Stimulated activated CD4-positive, alpha-beta T cell treated with anti-CD3 and anti-CD28 coated beads, Interleukin-12 subunit alpha, Interleukin-12 subunit beta, amount 100 ng/mL, for 24 hours (primary cell): ENCODE results near the gene LAPTM5.

Experiments
- DNase-seq, 2 experiments: peaks; one replicate each; pipeline ENCODE4 v3.0.0-alpha.2; 2020; ENCODE audit warnings: low read depth in 2 of 2

LAPTM5 gene

DNA sequence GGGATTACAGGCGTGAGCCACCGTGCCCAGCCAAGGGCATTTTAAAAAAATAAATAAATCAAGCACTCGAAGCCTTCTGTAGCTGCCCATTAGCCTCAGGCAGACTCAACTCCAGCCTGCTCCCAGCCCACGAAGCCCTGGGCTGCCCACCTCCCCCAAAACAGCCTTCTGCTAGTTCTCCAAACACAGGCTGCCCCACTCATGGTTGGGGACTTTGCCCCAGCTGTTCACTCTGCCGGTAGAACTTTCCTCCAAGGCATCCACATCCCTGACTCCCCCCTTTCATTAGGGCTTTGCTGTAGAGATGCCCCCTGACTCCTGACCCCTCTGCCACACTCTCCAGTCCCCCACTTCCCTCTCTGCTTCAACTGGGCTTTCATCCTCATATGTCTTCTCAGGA, 29.7 kb upstream of the LAPTM5 start:
- no peak for DNase-seq

DNA sequence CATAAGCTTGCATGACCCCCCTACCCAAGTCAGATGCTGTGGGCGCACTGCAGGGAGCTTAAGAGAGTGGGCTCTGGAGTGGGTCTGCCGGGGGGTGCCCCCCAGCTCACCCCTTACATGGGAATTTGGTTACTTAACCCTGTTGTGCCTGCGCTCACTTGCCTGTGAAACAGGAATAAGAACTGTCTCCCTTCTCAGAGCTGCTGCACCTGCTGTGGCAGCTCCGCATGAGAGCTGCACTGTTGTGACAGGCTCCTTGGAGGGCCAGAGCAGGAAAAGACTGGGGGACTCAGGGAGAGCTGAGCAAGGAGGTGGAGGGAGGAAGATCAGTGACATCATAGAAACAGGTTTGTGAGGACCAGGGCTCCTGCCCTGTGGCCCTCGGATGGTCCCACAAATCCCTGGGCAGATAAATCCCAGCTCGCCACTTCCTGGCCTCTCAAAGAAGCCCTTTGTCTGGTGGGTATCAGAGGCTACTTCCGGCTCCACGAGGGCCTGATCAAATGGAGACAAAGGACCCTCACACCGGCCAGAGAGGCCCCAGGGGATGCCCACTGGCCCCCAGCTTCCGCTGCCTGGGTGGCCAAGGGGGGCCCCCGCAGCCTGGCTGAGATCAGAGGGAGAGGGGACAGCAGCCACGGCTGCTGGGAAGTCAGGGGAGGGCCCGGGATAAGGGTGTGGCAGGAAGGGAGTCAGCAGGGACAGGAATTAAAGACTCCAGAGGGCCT, 28.9 kb upstream of the LAPTM5 start:
- DNase-seq = no peak

DNA sequence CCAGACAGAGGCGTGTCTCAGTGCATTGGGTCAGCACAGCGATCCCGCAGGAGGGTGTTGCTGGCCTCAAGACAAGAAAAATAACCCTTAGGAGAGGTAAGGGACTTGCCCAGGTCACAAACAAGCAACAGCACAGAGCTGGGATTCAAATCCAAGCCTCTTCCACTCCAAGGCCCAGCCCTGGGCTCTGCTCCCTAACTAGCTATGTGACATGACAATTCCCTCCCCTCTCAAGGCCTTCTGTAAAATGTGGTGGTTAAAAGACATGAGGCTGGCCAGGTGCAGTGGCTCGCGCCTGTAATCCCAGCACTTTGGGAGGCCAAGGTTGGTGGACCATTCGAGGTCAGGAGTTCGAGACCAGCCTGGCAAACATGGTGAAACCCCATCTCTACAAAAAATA, 28.1 kb upstream of the LAPTM5 start:
- no peak for DNase-seq

DNA sequence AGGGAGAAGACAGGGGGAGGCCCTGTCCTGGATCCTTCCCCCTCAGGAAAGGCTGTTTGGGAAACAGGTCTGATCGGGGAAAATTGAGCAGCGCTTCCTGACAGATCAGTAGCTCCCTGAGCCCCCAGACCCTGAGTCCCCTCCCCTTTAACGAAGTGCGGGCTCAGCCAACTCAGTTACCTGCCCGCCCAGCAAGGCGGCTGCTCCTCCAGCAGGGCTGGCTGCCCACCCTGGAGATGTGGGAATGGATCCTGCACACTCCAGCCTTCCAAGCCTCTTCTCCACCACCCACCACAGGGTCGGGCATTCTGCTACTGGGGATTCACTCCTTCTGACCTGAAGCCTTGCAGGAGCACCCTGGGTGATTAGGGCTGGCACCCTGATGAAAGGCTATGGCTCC, 27.6 kb upstream of the LAPTM5 start:
- no peak for DNase-seq

DNA sequence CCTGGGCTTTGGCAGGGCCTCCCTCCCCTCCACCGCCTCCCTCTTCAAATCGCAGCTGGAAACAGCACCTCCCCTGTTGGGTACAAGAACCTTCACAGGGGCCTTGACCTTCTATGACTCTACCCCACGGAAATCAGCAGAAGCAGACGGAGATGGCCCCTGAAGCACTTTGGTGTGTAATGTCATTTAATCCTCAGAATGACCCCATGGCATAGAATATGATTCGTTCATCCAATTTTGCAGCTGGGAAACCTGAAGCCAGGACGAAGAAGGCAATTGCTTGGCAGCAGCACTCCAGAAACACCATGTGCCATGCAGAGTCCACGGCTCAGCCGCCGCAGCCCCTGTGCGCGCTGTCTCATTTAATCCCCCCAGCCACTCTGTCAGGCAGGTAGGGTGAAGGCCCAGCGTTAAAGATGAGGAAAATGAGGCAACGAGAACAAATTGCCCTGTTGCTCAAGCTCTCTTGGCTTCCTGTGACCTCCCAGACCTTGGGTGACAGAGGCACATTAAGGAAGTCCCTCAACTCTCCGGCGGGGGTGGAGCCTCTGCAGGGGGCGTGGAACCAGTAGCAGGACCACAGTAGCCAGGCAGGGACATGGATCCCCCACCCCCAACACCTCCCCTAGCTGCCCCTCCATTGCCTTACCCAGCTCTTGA, 25.8 kb upstream of the LAPTM5 start:
- no peak for DNase-seq

DNA sequence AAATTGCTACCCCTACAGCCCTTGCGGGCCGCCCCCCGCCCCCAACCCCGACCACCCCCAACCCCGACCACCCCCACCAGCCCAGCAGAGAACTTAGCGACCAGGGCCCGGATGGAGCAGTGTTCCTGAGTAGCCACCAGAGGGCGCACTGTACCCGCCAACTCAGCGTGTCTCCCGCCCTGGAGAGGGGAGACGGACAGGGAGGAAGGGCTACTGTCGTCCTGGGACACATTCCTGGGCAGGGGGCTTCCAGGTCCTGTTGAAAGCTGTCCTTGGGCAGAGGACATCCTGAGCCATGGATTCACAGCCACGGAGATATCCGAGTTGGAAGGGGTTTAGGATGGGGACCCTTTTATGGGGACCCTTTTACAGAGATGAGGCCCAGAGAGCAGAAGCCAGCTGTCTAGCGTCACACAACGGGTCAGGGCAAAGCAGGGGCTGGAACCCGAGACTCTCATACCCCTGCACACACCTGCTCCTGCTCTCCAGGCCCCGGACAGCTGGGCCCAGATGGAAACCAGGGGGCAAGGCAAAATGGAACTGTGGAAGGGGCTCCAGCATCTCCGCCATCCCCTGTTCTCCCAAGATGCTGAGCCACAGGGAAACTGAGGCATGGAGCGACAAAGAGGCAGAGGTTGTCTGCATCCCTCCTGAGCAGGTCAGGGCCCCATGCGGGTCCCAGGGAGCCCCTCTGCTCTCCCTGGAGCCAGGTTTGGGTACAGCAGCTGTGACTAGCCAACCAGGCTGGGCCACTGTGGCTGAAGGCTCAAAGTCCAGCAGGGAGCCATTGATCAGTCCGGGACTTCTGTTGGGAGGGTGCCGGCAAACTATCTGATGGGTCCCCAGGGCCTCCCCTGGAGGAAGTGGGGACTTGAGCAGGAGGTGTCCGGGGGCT, 25.0 kb upstream of the LAPTM5 start:
- DNase-seq = peak; percentile 61 to 64

DNA sequence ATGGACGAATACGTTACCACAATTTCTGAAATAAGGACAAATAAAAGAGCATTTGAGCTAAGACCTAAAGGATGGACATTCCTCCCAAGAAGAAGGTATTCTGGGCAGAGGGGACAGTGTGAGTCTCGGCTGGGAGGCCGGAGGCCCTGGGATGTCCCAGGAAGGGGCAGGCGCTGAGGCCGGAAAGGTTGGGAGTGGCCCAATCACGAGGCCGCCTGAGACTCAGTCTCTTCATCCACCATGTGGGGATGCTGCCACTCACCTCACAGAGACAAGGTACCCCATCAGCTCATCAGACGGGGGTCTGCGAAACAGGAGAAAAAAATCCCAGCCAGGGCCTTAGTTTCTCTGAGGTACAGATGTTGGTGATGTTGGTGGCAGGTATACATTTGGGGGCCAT, 24.3 kb upstream of the LAPTM5 start:
- DNase-seq = no peak

DNA sequence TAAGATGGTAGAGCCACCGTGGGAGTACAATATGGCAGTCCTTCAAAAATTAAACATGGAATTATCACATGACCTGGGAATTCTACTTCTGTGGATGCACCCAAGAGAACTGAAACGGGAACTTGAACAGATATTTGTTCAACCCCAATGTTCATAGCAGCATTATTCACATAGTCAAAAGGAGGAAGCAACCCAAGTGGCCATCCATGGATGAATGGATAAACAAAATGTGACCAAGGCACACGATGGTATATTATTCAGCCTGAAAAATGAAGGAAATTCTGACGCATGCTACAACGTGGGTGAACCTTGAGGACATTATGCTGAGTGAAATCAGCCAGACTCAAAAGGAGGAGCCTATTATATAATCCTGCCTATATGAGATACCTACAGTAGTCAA, 22.8 kb upstream of the LAPTM5 start:
- DNase-seq = no peak

DNA sequence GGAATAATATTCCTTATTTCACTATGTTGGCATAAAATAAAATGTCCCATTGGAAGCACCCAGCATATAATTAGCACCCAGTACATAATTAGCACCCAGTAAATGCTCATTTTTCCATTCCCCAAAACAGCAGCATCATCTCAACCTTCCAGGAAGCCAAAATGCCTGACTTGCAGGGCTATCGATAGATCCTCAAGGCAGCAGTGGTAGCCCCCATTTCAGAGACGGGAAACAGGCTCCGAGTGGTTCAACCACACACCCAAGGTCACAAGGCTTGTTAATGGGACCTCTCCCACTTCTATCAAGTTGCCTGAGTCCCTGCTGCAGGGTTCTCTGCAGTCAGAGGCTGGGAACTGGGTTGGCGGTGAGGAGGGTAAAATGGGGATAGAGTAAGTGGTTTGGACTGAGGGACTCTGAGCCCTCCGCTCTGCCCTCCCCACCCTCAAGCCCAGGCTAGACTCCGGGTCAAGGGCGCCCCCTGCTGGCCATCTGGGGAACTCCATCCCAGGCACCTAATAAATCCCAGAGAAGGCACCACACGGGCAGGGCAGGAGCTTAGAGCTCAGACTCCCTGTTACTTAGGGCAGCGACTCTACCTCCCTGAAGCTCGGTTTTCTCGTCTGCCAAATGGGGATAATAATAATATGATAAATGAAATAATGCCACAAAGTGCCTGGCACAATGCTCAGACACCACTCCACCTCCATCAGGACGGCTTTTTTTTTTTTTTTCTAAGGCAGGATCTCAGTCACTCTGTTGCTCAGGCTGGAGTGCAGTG, 21.9 kb upstream of the LAPTM5 start:
- DNase-seq = peak; percentile 81 to 94

DNA sequence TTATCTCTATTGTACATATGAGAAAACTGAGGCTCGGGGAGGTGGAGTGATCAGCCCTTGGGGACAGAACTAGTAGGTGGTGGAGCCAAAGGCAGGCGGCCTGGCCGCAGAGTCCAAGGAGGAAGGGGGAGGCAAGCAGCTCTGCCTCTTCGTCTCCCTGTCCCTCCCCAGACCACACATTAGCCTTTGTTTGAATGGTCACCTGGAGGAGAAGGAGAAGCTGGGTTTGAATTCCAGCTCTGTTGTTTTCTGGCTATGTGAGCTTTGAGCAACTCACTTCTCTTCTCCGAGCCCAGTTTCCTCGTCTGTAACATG, 21.4 kb upstream of the LAPTM5 start:
- DNase-seq = no peak

DNA sequence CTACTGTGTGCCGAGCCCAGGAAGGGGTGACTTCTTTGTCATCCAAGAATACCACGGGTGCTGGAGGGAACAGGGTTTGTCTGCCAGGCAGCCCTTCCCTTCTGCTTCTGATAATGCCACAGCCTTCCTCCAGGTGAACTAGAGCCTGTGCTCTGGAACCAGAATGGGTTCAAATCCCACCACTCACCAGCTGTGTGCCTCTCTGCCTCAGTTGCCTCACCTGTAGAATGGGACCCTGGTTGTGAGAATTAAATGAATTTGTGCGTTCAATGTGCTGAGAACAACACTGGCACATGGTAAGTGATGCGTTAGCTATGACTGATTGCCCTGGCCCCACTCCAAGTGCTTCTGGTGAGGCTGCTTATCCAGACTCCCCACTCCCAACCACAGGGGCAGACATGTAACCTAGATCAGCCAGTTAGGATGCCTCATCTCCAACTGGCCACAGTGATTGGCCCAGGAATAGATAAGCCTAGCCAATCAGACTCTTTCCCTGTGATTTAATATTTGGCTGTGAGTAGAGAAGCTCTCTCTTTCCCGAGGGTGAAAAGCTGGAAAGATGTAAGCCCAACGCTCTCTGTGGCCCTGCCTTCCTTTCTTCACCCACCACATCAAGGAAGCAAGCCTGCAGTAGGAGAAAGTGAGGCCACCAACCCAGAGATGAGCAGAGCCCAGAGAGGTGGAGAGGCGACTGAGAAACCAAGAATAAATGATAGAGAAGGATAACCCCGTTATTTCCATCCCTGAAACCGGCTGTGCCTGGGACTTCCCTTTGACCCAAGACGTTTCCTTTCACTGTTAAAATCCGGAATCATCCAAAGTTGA, 20.8 kb upstream of the LAPTM5 start:
- DNase-seq = no peak

DNA sequence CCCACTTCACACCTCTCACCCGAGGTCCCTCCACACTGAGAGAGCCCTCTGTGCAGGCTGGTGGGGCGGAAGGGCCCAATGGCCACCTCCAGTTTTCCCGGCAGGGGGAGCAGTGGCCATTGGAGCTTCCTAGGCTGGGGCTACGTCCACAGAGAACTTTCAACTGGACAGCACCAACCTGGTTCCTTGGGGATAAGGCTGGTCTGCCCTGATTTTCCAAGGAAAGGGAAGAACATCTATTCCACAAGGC, 20.3 kb upstream of the LAPTM5 start:
- no peak for DNase-seq

DNA sequence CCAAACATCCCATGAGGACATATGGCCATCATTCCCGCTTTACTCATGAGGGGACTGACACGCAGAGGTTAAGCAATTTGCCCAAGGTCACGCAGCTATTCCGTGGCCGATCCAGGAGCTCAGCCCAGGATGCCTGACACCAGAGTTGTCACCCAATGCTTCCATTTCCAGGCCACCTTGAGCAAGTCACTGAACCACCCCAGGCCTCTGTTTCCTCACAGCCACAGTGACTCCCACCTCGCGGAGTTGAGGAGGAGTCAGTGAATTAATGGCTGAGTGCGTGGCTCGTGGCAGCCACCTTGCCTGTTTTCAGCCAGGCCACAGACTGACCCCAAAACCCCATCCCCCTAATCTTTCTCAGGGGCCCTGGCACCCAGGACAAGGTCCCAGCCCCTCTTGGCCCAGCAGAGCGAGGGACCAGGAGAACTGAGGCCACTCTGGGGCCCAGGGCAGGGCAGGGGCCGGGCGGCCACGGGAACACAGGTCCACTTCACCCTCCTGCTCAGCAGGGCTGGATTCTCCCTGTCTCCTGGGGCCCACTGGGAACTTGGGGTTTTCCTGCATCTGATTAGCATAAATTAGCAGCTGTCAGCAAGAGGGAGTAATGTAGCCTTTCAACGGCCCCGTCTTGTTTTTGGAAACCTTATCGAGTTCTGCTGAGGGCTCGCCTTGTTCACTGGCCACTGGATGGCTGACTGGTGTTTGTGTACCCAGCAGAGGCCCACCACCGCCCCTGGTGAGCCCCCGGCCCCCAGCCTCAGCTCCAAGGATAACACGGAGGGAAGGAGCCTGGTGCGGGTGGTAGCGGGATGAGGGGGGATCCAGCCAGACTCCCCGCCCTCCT, 19.7 kb upstream of the LAPTM5 start:
- DNase-seq = no peak

DNA sequence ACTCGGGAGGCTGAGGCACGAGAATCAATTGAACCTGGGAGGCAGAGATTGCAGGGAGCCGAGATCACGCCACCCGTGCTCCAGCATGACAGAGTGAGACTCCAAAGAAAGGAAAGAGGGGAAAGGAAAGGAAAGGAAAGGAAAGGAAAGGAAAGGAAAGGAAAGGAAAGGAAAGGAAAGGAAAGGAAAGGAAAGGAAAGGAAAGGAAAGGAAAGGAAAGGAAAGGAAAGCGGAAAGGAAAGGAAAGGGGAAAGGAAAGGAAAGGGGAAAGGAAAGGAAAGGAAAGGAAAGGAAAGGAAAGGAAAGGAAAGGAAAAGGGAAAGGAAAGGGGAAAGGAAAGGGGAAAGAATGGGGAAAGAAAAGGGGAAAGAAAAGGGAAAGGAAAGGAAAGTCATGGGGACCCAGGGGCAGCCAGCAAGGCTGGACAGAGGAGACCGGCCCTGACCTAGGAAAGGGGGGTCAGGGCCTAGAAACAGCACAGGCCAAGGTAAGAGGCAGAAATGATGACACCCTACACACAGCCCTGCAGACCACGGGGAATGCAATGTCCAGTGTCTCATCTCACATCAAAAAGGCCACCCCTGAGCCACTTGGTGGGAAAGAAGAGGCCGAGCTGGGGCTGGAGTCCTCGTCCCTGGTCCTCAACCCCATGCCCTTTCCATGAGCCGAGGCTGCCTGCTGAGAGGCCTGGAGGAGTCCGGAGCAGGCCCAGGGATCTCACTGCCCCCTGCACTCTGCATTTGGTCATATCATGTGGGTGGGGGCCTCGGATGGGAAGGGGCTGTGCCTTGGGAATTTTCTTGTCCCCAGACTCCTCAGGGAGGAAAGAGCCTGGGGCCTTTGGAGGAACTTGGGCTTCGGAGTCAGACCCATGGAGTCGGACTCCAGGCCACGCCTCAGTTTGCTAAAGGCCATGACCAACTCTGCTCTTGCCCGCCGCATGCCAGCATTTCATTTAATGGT, 18.8 kb upstream of the LAPTM5 start:
- no peak for DNase-seq

DNA sequence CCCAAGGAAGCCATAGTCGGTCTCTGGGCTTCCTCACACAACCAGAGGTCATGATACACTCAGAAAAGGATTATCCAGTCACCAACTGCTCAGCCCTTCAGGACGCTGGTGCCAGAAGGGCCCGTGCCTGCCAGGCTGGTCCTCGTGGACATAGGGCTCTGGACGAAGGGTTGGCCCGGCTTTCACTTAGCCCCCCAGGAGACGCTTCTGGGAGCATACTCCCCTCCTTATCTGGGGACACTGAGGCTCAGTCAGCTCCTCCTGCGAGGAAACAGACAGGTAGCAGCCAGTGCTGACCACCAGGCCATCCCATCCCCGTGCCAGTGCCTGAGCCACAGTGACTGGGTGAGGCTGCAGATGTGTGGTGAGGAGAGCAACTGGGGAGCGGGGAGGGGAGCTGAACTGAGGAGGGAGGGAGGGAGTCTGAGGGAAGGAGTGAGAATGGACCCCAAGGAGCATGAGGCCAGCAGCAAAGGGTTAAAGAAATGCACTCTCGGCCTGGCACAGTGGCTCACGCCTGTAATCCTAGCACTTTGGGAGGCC, 17.9 kb upstream of the LAPTM5 start:
- DNase-seq = no peak

DNA sequence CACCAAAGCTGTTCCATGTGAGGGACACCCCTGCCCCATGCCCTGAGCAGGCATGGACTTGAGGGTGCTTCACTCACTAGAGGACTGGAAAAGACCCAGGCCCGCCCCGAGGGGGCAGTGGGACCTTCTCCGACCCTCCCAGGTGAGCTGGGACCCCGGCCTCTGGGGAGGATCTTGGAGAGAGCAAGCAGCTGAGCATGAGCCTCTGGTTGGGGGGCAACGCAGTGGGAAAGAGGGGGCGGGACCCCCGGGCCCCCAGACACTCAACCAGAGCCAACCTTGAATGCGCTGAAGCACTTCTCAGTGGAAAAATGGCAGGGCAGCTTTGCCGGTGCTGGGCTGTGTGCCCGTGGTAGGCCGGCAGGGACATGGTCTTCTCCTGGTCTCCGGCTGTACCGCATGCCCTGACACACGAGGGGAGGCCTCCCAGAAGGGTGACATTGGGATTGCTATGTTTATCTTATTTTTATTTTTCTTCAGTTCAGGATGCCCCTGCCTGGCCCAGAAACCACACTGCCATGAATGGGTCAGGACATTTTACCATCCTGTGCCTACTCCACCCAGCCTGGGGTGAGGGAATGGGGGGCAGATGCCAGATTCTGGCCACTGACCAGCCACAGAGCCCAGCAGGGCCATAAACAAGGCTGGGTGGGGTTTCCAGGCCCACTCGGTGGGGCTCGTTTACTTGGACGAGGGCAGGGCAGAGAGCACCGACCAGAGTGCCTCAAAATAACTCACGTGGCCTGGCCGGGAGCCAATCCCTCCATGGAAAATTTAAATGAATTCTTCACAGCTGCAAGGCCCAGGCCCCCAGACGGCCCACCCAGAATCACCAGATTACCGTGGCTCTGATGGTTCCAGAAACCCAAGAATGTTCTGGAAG, 17.2 kb upstream of the LAPTM5 start:
- no peak for DNase-seq

DNA sequence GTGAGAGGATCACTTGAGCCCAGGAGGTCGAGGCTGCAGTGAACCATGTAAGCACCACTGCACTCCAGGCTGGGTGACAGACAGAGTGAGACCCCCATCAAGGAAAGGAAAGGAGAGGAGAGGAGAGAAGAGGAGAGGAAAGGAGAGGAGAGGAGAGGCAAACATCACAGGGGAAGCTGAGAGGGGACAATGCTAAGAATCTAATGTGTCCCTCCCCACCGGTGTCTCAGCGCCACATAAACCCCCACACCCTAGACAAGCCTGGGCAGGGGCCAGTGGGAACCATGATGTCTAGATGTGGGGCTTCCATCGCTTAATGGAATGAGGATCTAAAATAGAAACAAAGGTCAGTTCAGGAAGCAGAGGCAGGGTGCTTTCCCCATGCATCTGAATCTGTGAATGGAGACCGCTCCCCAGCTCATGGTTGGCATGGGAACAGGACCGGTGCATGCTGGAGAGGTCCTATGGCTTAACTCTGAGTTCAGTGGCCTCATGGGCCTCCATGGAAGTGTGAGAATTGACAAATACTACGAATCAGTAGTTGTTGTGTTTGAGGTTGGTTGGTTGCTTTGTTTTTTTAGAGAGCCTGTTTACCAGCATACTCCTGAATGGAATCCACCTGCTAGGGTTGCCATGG, 16.3 kb upstream of the LAPTM5 start:
- no peak for DNase-seq

DNA sequence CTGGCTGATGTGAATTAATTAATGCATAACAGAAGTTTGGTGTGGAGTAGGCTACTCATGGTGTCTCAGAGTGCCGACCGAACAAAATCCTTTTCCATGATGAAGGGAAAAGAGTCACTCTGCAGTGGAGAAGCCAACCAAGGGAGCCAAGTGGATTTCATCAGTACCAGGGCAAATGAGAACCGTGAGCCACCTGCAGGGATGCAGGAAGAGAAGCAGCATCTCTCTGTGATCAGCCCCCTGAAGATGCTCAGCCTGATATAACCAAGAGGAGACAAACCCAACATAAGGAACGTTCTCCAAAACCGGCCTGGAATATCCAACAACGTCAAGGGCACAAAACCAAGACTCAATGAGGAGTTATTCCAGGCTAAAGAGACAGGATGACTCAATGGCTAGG, 13.4 kb upstream of the LAPTM5 start:
- no peak for DNase-seq
